HUDEP-2 (cell line): ENCODE results near the gene MED10.

Source experiments
- DNase-seq, 76 experiments: peaks; one replicate each; lab custom pipeline; 2025; ENCODE audit not compliant: unreplicated experiment in 76 of 76; lab: John Stamatoyannopoulos, UW

The MED10 gene

GRCh38 chr5:6353602-6354302 lies 24.6 kb downstream of the MED10 start:
- DNase-seq = no peak

GRCh38 chr5:6350277-6351090 lies 27.9 kb downstream of the MED10 start:
- DNase-seq = no peak

GRCh38 chr5:6349387-6349786 lies 29.0 kb downstream of the MED10 start:
- no peak for DNase-seq

- no peak for DNase-seq
Observed at GRCh38 chr5:6348476-6349000, 29.8 kb downstream of the MED10 start.

GRCh38 chr5:6347673-6348072 lies 30.7 kb downstream of the MED10 start:
- DNase-seq = no peak

- no peak for DNase-seq
Observed at GRCh38 chr5:6347165-6347564, 31.2 kb downstream of the MED10 start.

GRCh38 chr5:6344593-6344989 lies 33.8 kb downstream of the MED10 start:
- no peak for DNase-seq

GRCh38 chr5:6343951-6344592 lies 34.3 kb downstream of the MED10 start:
- DNase-seq = no peak

- no peak for DNase-seq
Observed at GRCh38 chr5:6342689-6343315, 35.5 kb downstream of the MED10 start.

- no peak for DNase-seq
Observed at GRCh38 chr5:6340100-6340499, 38.2 kb downstream of the MED10 start.

GRCh38 chr5:6338871-6339270 lies 39.5 kb downstream of the MED10 start:
- DNase-seq = no peak

- no peak for DNase-seq
Observed at GRCh38 chr5:6338135-6338534, 40.2 kb downstream of the MED10 start.

- no peak for DNase-seq
Observed at GRCh38 chr5:6333182-6333905, 45.0 kb downstream of the MED10 start.

GRCh38 chr5:6328173-6328572 lies 50.2 kb downstream of the MED10 start:
- peak in 15 of 76 experiments; percentile 1 to 28 (median 4) for DNase-seq

- no peak for DNase-seq
Observed at GRCh38 chr5:6326776-6327175, 51.6 kb downstream of the MED10 start.

GRCh38 chr5:6322163-6322713 lies 56.1 kb downstream of the MED10 start:
- no peak for DNase-seq
